Large intestine (tissue), 3 donors: ENCODE measurements around the gene MMP24. TPM values are rescaled to one million over a fixed set of nuclear protein-coding genes. Genes with fewer than 3 reads are reported as not detected.

Experiments
- DNase-seq, 2 donors: peaks; one replicate each; pipeline versions ENCODE4 v3.0.0 to v3.0.0-alpha.2; 2013
- H3K27ac ChIP-seq: one replicate; pipeline ENCODE4 v1.5.1; 2013; ENCODE audit warnings: low read length
- H3K27me3 ChIP-seq: 2 replicates; pipeline ENCODE4 v1.6.1; 2013; ENCODE audit warnings: low read length; ENCODE audit not compliant: control insufficient read depth, insufficient read depth
- H3K36me3 ChIP-seq: 2 replicates; pipeline ENCODE4 v1.6.1; 2013; ENCODE audit warnings: low read length; ENCODE audit not compliant: control insufficient read depth, insufficient read depth
- H3K4me1 ChIP-seq: one replicate; pipeline ENCODE4 v1.6.1; 2013; ENCODE audit warnings: low read length; ENCODE audit not compliant: control insufficient read depth, insufficient read depth
- H3K4me3 ChIP-seq: one replicate; pipeline ENCODE4 v1.5.1; 2013; ENCODE audit warnings: low read length
- H3K9me3 ChIP-seq: one replicate; pipeline ENCODE4 v1.6.1; 2013; ENCODE audit warnings: mild to moderate bottlenecking, low read depth, low read length, moderate library complexity; ENCODE audit not compliant: control insufficient read depth
- WGBS: methylation state at CpG from one replicate; pipeline ENCODE4 v1.1.5; 2013; ENCODE audit warnings: low lambda C conversion rate; ENCODE audit not compliant: insufficient coverage; 5-methylcytosine and 5-hydroxymethylcytosine counted together
- polyA plus RNA-seq: library from polyadenylated mRNA; unstranded; fragments of 120-200 nt; gene quantifications from one replicate; pipeline ENCODE4 v1.2.1, GENCODE V29; 2013

Gene MMP24
- polyA plus RNA-seq, 1 donor: 3.9 TPM

GRCh38 chr20:35271073-35271882 lies 44.8 kb downstream of the MMP24 start:
- Histone ChIP-seq H3K27me3 (no peaks in the 10 kb centered on the region), H3K4me1 (peaks cover 2% of the 10 kb centered on the region), H3K9me3 (no peaks in the 10 kb centered on the region), H3K4me3 (no peak overlapping the region), H3K27ac (no peak overlapping the region), H3K36me3 (peaks cover 62% of the 10 kb centered on the region)
- no peak for DNase-seq
- no CpG with 5 or more reads among the region's 20 CpGs for WGBS

DNA sequence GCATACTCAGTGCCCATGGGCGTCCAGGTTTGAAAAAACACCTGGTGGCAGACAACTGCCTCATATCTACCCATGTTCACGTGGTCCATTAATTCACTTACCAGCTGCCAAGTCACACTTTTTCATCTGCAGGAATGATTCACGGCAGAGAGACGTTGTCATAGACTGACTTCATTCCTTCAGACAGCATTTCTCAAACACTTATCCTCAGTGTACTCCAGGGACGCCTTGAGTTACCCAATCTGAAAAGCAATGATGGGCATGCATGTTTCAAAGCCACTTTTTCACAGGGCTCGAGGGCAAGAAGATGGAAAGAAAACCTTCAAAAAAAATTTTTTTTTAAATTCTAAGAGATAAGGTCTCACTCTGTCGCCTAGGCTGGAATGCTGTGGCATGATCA lies 45.4 kb downstream of the MMP24 start:
- Histone ChIP-seq H3K4me3 (no peak overlapping the region), H3K4me1 (peaks cover 8% of the 10 kb centered on the region), H3K36me3 (peaks cover 61% of the 10 kb centered on the region), H3K27ac (no peak overlapping the region), H3K9me3 (no peaks in the 10 kb centered on the region), H3K27me3 (no peaks in the 10 kb centered on the region)
- WGBS: 80% methylated on average over 2 of the region's 7 CpGs
- DNase-seq: no peak

- no peak for DNase-seq
- no peaks in the 10 kb centered on the region for H3K9me3 ChIP-seq
- H3K4me1 ChIP-seq: peaks cover 10% of the 10 kb centered on the region
- no CpG with 5 or more reads among the region's 13 CpGs for WGBS
- no peaks in the 10 kb centered on the region for H3K27me3 ChIP-seq
- no peak overlapping the region for H3K27ac ChIP-seq
- H3K4me3 ChIP-seq: no peak overlapping the region
- peaks cover 51% of the 10 kb centered on the region for H3K36me3 ChIP-seq
Measured at GRCh38 chr20:35273449-35274171, 47.1 kb downstream of the MMP24 start.

- no peak for DNase-seq
- no CpG with 5 or more reads among the region's 24 CpGs for WGBS
- no peak overlapping the region for H3K27ac ChIP-seq
Measured at GRCh38 chr20:35274172-35275092, 47.9 kb downstream of the MMP24 start.

GRCh38 chr20:35275741-35276251 lies 49.3 kb downstream of the MMP24 start:
- Histone ChIP-seq H3K4me3 (no peak overlapping the region), H3K27ac (no peak overlapping the region), H3K4me1 (peaks cover 10% of the 10 kb centered on the region), H3K27me3 (no peaks in the 10 kb centered on the region), H3K9me3 (no peaks in the 10 kb centered on the region), H3K36me3 (peaks cover 62% of the 10 kb centered on the region)
- DNase-seq: no peak
- no CpG with 5 or more reads among the region's 12 CpGs for WGBS

More at GRCh38 chr20:35274172-35275092, 47.9 kb downstream of the MMP24 start:
- Histone ChIP-seq H3K27me3 (no peaks in the 10 kb centered on the region), H3K4me3 (no peak overlapping the region), H3K4me1 (peaks cover 10% of the 10 kb centered on the region), H3K36me3 (peaks cover 59% of the 10 kb centered on the region), H3K9me3 (no peaks in the 10 kb centered on the region)

DNA sequence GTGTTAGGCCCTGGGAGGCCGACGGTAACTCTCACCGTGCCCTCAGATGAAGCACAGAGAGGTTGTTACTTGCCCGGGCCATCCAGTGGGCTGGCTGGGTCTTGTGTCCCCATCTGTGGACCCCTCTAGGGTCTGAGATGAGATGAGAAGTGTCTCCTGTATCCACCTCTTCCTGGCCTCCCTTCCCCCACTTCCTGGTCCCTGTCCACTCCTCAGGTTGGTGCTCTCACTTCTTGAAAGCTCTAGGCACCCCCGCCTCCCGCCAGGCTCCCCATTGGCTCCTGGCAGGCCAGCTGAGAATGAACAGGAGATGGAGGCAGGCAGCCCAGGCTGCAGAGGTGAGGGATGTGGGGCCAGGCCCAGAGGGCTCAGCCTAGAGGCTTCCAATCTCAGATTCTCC lies 49.9 kb downstream of the MMP24 start:
- Histone ChIP-seq H3K4me1 (peaks cover 10% of the 10 kb centered on the region), H3K27me3 (no peaks in the 10 kb centered on the region), H3K27ac (peak overlapping the region; percentile 94), H3K4me3 (peak overlapping the region; percentile 61), H3K9me3 (no peaks in the 10 kb centered on the region), H3K36me3 (peaks cover 59% of the 10 kb centered on the region)
- WGBS: no CpG with 5 or more reads among the region's 6 CpGs
- DNase-seq: no peak

DNA sequence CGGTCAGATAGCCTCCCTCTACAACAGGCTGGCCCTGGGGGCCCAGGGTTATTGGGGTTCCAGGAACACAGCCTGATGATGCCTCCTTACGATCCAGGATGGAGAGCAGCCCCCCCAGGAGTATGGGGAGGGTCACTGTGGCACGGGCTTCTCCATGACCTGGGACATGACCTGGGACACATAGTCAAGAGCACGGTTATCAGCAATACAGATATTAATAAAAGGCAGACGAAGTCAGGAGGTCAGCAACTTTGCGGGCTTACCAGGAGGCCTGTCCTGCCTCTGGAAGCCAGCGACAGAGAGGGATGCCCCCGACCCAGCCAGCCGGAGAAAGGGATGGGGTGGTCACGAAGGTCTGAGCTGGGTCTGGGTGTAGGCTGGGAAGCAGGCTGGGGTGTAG lies 50.6 kb downstream of the MMP24 start:
- peak overlapping the region; percentile 94 for H3K27ac ChIP-seq
- H3K4me1 ChIP-seq: peaks cover 10% of the 10 kb centered on the region
- no peaks in the 10 kb centered on the region for H3K9me3 ChIP-seq
- peaks cover 59% of the 10 kb centered on the region for H3K36me3 ChIP-seq
- no peak for DNase-seq
- WGBS: 0% methylated on average over 1 of the region's 10 CpGs
- H3K27me3 ChIP-seq: no peaks in the 10 kb centered on the region
- peak overlapping the region; percentile 61 for H3K4me3 ChIP-seq

DNA sequence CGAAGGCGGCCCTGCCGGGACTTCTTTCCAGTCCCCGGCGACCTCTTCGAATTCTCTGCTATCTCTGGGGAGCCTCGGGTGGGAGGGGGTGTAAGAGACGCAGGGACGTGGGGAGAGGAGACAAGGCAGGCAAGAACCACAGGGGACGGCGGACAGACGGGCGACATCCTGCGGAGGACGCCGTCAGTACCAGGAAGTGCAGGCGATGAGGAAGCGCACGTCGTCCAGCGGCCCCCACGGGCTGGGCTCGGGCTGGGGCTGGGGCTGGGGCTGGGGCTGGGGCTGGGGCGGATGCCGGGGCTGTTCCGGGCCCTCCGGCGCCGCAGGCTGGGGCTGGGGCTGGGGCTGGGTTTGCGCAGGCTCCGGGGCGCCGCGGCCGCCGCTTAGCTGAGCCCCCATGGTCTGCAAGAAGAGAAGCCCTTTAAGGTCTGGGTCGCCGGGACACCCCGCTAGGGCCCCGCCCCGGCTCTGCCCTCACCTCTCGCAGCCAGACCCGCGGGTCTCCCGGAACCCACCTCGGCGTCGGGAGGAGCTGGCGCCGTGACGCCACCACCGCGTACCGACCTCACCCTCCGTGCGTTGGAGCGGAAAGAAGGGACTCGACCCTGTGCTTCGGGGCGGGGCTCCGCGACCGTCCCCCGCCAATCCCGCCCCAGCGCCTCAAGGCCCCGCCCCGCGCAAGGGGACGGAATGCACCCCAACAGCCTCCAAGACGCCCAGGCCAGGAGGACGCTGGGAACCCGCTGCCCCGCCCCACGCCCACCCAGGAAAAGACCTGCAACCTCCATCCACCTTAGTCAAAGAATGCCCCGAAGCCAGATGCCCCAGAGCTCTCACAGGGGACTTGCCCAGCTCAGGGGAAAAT lies 51.3 kb downstream of the MMP24 start, which contains the start of gene MMP24OS:
Gene MMP24OS, minus strand, starts transcription at position 592 of the 865 bp plus-strand sequence. Its CDS starts 193 bp downstream, at position 399.
- peaks cover 65% of the 10 kb centered on the region for H3K36me3 ChIP-seq
- no peaks in the 10 kb centered on the region for H3K9me3 ChIP-seq
- no CpG with 5 or more reads among the region's 76 CpGs for WGBS
- H3K4me3 ChIP-seq: peak within 1 kb of the TSS; percentile 61
- DNase-seq: peak; percentile 93 to 95
- no peaks in the 10 kb centered on the region for H3K27me3 ChIP-seq
- peaks cover 10% of the 10 kb centered on the region for H3K4me1 ChIP-seq
- peak within 1 kb of the TSS; percentile 94 for H3K27ac ChIP-seq

- peaks cover 15% of the 10 kb centered on the region for H3K4me1 ChIP-seq
- peak overlapping the region; percentile 94 for H3K27ac ChIP-seq
- H3K9me3 ChIP-seq: no peaks in the 10 kb centered on the region
- no peaks in the 10 kb centered on the region for H3K27me3 ChIP-seq
- WGBS: no CpG with 5 or more reads among the region's 5 CpGs
- no peak overlapping the region for H3K4me3 ChIP-seq
- H3K36me3 ChIP-seq: peaks cover 70% of the 10 kb centered on the region
- no peak for DNase-seq
Measured at GRCh38 chr20:35279040-35279439, 52.5 kb downstream of the MMP24 start.
